ENCODE data around the gene FBXL12.
"Not testable (repeated sequence)": the region's sequence is repeated elsewhere in the genome, so short reads cannot be mapped to it uniquely, and the experiment has no call there.

The FBXL12 gene

DNA sequence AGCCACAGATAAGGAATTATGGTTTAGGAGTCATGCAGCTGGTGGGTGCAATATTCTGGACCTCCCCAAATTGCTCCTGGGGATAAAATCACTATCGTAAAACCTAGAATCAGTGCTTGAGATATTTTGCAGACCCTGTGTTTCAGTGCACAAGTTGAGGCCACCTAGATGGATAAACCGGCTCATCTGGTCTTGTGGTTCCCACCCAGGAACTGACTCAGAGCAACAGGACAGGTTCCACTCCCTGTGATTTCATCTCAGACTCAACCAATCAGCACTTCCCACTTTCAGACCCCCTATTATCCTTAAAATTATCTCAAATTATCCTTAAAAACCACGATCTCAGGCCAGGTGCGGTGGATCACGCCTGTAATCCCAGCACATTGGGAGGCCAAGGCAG is 21.0 kb downstream of the FBXL12 start:
- no peak for TF ChIP-seq CTCF (conservative IDR thresholded peaks at IDR 0.05)
- no peak overlapping the region for H3K27ac ChIP-seq

- H3K27ac ChIP-seq, result no peak overlapping the region
- TF ChIP-seq CTCF (conservative IDR thresholded peaks at IDR 0.05), result peak; percentile 79
Measured at GRCh38 chr19:9796113-9796773, 22.6 kb downstream of the FBXL12 start.

DNA sequence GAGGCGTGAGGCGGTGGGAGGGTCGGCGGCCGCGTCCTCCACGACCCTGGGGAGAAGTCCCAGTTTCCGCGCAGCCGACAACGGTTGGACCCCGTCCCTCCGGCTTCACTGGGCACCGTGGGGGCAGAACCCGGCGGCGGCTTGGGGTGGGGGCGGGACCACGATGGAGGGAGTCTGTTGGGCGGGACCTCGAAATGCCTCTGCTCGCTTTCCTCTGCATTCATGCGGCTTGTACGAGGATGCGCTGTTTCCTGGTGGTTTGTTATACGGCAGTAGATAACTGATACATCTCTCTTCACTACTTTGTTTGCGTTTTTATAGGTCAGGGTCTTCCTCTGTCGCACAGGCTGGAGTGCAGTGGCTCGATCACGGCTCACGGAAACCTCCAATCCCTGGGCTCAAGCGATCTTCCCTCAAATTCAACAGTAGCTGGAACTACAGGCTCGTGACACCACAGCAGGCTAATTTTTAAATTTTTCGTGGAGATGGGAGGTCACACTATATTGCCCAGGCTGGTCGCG is 25.7 kb downstream of the FBXL12 start:
- TF ChIP-seq CTCF (conservative IDR thresholded peaks at IDR 0.05), result no peak
- H3K27ac ChIP-seq, result peak overlapping the region; percentile 56

- TF ChIP-seq CTCF (conservative IDR thresholded peaks at IDR 0.05), result no peak
- peak overlapping the region; percentile 56 for H3K27ac ChIP-seq
Measured at GRCh38 chr19:9792206-9793070, 26.4 kb downstream of the FBXL12 start.

DNA sequence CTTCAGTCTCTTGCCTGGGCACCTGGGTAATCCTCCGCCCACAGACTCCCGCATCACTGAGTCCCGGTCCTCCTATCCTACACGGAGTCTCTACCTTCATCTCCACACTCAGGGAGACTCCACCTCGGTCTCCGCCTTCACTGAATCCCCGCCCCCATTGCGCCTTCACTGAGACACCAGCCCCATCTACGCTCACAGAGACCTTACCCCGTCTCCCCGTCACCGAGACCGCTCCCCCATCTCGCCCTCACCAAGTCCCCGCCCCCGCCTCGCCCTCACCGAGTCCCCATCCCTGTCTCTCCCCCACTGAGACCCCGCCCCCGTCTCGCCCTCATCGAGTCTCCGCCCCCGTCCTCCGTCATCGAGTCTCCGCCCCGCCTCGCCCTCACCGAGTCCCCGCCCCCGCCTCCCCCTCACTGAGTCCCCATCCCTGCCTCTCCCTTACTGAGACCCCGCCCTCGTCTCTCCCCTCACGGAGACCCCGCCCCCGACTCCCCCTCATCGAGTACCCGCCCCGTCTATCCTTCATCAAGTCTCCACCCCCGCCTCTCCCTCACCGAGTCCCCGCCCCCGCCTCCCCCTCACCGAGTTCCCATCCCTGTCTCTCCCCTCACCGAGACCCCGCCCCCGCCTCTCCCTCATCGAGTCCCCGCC is 27.2 kb downstream of the FBXL12 start:
- TF ChIP-seq CTCF (conservative IDR thresholded peaks at IDR 0.05), result no peak
- no peak overlapping the region for H3K27ac ChIP-seq

GRCh38 chr19:9791073-9791367 is 27.9 kb downstream of the FBXL12 start:
- not testable (repeated sequence) for H3K27ac ChIP-seq

- H3K27ac ChIP-seq, result not testable (repeated sequence)
Measured at GRCh38 chr19:9789579-9789978, 29.3 kb downstream of the FBXL12 start.

DNA sequence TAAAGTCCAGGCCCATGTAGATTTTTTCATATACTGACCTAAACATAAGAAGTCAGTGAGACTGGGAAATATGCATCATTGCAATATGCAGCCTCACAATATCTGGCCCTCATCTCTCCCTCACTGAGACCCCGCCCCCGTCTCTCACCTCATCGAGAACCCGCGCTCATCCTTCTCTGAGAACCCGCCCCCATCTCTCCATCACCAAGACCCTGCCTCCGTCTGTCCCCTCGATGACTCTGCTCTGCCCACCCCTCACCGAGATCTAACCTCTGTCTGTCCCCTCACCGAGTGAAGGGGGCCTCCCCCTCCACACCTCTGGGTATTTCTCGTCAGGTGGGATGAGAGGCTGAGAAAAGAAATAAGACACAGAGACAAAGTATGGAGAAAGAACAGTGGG is 29.8 kb downstream of the FBXL12 start:
- H3K27ac ChIP-seq, result no peak overlapping the region
- no peak for TF ChIP-seq CTCF (conservative IDR thresholded peaks at IDR 0.05)

- not testable (repeated sequence) for H3K27ac ChIP-seq
Measured at GRCh38 chr19:9788604-9789003, 30.3 kb downstream of the FBXL12 start.

All from VCaP (cell line).